ENCODE data around the gene MAP1A.

Gene MAP1A

DNA sequence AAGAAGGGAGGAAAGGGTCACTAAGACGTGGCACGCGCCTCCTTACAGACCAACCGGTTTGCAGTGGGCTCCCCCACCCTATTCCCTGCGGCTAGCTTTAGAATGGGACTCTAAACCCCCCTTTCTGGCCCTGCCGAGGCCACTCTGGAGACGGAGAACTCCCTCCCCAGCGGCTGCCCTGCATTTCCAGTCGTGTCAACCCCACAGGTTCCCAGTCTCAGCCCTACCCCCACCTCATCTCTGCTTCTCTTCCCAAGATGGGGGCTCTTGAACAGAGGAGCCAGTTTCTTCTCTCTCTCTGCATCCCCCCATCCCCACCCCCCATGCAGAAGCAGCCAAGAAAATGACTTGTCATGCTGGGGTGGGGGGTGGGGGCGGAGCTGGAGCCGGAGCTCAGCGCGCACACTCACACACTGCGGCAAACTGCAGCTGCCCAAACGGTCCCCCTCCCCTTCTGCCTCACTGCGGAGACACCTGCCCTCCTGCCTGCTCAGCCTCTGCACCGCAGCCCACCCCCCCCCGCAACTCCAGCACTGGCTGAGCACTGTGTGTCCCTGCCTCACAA lies 871 bp downstream of the MAP1A start:
- peak; percentile 46 for DNase-seq (ENCODE audit: low read depth)
- no peak overlapping the region for H3K4me3 ChIP-seq (ENCODE audit: low read depth, low read length)
- TF ChIP-seq, protein P1, sequence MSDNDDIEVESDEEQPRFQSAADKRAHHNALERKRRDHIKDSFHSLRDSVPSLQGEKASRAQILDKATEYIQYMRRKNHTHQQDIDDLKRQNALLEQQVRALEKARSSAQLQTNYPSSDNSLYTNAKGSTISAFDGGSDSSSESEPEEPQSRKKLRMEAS (IDR thresholded peaks at IDR 0.05; ENCODE audit: low read depth, low read length) = no peak
- TF ChIP-seq MYC (IDR thresholded peaks at IDR 0.05; ENCODE audit: low read depth, low read length) (no peak), POLR2A (IDR thresholded peaks at IDR 0.05; ENCODE audit: extremely low read depth, insufficient read length) (no peak)
- TF ChIP-seq, protein P2, sequence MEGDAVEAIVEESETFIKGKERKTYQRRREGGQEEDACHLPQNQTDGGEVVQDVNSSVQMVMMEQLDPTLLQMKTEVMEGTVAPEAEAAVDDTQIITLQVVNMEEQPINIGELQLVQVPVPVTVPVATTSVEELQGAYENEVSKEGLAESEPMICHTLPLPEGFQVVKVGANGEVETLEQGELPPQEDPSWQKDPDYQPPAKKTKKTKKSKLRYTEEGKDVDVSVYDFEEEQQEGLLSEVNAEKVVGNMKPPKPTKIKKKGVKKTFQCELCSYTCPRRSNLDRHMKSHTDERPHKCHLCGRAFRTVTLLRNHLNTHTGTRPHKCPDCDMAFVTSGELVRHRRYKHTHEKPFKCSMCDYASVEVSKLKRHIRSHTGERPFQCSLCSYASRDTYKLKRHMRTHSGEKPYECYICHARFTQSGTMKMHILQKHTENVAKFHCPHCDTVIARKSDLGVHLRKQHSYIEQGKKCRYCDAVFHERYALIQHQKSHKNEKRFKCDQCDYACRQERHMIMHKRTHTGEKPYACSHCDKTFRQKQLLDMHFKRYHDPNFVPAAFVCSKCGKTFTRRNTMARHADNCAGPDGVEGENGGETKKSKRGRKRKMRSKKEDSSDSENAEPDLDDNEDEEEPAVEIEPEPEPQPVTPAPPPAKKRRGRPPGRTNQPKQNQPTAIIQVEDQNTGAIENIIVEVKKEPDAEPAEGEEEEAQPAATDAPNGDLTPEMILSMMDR (IDR thresholded peaks at IDR 0.05; ENCODE audit: low read depth, low read length) = no peak

DNA sequence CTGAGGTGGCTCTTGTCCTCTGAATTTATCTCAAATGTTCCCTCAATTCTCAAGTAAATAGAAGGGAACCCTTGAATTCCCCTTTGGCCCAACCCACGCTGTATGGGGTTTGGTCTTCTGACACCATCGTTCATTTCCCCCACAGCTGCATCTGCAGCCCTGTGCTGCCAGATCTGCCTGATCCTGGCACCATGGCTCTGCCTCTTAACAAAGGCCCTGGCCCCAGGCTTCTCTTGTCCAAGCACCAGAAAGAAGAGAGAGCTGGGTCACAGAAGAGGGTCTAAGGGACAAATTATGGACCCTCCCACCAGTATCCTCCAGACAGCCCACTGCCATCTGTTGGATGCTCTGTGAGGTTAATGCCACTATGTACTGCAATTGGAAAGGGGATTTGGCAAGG lies 1.8 kb downstream of the MAP1A start:
- DNase-seq (ENCODE audit: low read depth) = no peak
- TF ChIP-seq, protein P1 (IDR thresholded peaks at IDR 0.05; ENCODE audit: low read depth, low read length) = no peak
- TF ChIP-seq, protein P2 (IDR thresholded peaks at IDR 0.05; ENCODE audit: low read depth, low read length) = no peak
- TF ChIP-seq POLR2A (IDR thresholded peaks at IDR 0.05; ENCODE audit: extremely low read depth, insufficient read length) (no peak), MYC (IDR thresholded peaks at IDR 0.05; ENCODE audit: low read depth, low read length) (no peak)
- H3K4me3 ChIP-seq (ENCODE audit: low read depth, low read length) = no peak overlapping the region

DNA sequence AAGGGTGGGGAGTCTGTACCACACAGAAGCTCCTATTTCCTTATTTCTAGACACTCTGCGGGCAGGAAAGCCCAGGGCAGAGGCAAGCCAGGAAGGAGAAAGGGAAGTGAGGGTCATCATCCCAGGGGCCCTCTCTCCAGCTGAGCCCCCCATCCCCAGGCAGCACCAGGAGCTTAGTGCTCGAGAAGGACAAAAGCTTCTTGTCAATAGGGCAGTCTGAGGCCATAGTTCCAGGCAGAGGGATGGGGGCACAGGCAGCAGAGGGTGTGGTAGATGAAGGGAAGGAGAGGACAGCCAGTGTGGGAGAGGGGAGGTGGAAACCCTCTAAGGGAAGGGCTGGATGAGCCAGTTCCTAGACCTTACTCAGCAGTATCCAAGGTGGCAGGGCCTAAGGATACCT lies 2.7 kb downstream of the MAP1A start:
- DNase-seq (ENCODE audit: low read depth) = no peak
- H3K4me3 ChIP-seq (ENCODE audit: low read depth, low read length) = no peak overlapping the region
- TF ChIP-seq, protein P1 (IDR thresholded peaks at IDR 0.05; ENCODE audit: low read depth, low read length) = no peak
- TF ChIP-seq MYC (IDR thresholded peaks at IDR 0.05; ENCODE audit: low read depth, low read length) (no peak), POLR2A (IDR thresholded peaks at IDR 0.05; ENCODE audit: extremely low read depth, insufficient read length) (no peak)
- TF ChIP-seq, protein P2 (IDR thresholded peaks at IDR 0.05; ENCODE audit: low read depth, low read length) = no peak

DNA sequence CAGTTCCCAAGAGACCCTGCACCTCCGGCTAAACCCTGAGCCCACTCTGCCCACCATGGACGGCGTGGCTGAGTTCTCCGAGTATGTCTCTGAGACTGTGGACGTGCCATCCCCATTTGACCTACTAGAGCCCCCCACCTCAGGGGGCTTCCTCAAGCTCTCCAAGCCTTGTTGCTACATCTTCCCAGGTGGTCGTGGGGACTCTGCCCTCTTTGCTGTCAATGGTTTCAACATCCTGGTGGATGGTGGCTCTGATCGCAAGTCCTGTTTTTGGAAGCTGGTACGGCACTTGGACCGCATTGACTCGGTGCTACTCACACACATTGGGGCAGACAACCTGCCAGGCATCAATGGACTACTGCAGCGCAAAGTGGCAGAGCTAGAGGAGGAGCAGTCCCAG lies 4.0 kb downstream of the MAP1A start:
- no peak overlapping the region for H3K4me3 ChIP-seq (ENCODE audit: low read depth, low read length)
- TF ChIP-seq POLR2A (IDR thresholded peaks at IDR 0.05; ENCODE audit: extremely low read depth, insufficient read length) (no peak), MYC (IDR thresholded peaks at IDR 0.05; ENCODE audit: low read depth, low read length) (no peak)
- TF ChIP-seq, protein P1 (IDR thresholded peaks at IDR 0.05; ENCODE audit: low read depth, low read length) = no peak
- TF ChIP-seq, protein P2 (IDR thresholded peaks at IDR 0.05; ENCODE audit: low read depth, low read length) = no peak
- DNase-seq (ENCODE audit: low read depth) = no peak

DNA sequence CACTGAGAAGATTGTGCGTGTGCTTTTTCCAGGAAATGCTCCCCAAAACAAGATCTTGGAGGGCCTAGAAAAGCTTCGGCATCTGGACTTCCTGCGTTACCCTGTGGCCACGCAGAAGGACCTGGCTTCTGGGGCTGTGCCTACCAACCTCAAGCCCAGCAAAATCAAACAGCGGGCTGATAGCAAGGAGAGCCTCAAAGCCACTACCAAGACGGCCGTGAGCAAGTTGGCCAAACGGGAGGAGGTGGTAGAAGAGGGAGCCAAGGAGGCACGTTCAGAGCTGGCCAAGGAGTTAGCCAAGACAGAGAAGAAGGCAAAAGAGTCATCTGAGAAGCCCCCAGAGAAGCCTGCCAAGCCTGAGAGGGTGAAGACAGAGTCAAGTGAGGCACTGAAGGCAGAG lies 4.8 kb downstream of the MAP1A start:
- DNase-seq (ENCODE audit: low read depth) = no peak
- TF ChIP-seq, protein P1 (IDR thresholded peaks at IDR 0.05; ENCODE audit: low read depth, low read length) = no peak
- H3K4me3 ChIP-seq (ENCODE audit: low read depth, low read length) = no peak overlapping the region

DNA sequence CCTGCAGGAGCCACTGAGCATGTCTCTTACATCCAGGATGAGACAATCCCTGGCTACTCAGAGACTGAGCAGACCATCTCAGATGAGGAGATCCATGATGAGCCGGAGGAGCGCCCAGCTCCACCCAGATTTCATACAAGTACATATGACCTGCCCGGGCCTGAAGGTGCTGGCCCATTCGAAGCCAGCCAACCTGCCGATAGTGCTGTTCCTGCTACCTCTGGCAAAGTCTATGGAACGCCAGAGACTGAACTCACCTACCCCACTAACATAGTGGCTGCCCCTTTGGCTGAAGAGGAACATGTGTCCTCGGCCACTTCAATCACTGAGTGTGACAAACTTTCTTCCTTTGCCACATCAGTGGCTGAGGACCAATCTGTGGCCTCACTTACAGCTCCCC lies 6.2 kb downstream of the MAP1A start:
- DNase-seq (ENCODE audit: low read depth) = no peak
- H3K4me3 ChIP-seq (ENCODE audit: low read depth, low read length) = no peak overlapping the region
- TF ChIP-seq POLR2A (IDR thresholded peaks at IDR 0.05; ENCODE audit: extremely low read depth, insufficient read length) (no peak), MYC (IDR thresholded peaks at IDR 0.05; ENCODE audit: low read depth, low read length) (no peak)
- TF ChIP-seq, protein P1 (IDR thresholded peaks at IDR 0.05; ENCODE audit: low read depth, low read length) = no peak
- TF ChIP-seq, protein P2 (IDR thresholded peaks at IDR 0.05; ENCODE audit: low read depth, low read length) = no peak
